Measurements from ENCODE around the gene YIF1A. TPM values are rescaled to one million over a fixed set of nuclear protein-coding genes. Genes with fewer than 3 reads are reported as not detected.
A peak's percentile ranks its signal among the peaks of the same experiment; 100 is the strongest.

YIF1A gene
- total and polyA plus RNA-seq, 4 donors: 93.0 to 136 (median 117) TPM

GRCh38 chr11:66336234-66337102 lies 47.5 kb upstream of the YIF1A start, which contains the start of gene RIN1:
TSS of gene RIN1 (minus strand) at chr11:66336434. CDS start at chr11:66336402, 32 bp downstream.
- H3K27ac ChIP-seq (ENCODE audit: low read depth in 1 of 2, low read length in 2 of 2): peak within 1 kb of the TSS; percentile 51 to 63
- no peaks in the 10 kb centered on the region for H3K9me3 ChIP-seq (ENCODE audit: control insufficient read depth in 4 of 4, low read length in 3 of 4)
- H3K27me3 ChIP-seq (ENCODE audit: control insufficient read depth in 4 of 4, insufficient read depth in 4 of 4, low read length in 3 of 4): no peaks in the 10 kb centered on the region
- H3K4me3 ChIP-seq (ENCODE audit: low read depth in 1 of 3, low read length in 3 of 3): peak within 1 kb of the TSS in 2 of 3 donors; percentile 28 to 32
- H3K4me1 ChIP-seq (ENCODE audit: control insufficient read depth in 4 of 4, insufficient read depth in 4 of 4, low read length in 3 of 4): peaks cover 4 to 16% (median 8%) of the 10 kb centered on the region in 4 donors
- 22% methylated on average over 22 of the region's 22 CpGs for WGBS
- DNase-seq (ENCODE audit: low spot score): no peak
- TF ChIP-seq SP1 (IDR thresholded peaks at IDR 0.05): no peak
- no peak for TF ChIP-seq HNF4G (IDR thresholded peaks at IDR 0.05)
- TF ChIP-seq YY1 (IDR thresholded peaks at IDR 0.05): no peak
- TF ChIP-seq RAD21 (IDR thresholded peaks at IDR 0.05): peak; percentile 72 to 78
- TF ChIP-seq EGR1 (IDR thresholded peaks at IDR 0.05; ENCODE audit: low read depth in 2 of 2): peak in 1 of 2 donors; percentile 37
- no peak for TF ChIP-seq HNF4A (conservative IDR thresholded peaks at IDR 0.05)
- peak; percentile 36 for TF ChIP-seq CTCF (IDR thresholded peaks at IDR 0.05; ENCODE audit: low read depth, low read length, missing input control)
- TF ChIP-seq FOXA1 (IDR thresholded peaks at IDR 0.05): no peak
- no peak for TF ChIP-seq FOXA2 (IDR thresholded peaks at IDR 0.05)
- no peak for TF ChIP-seq ZBTB33 (IDR thresholded peaks at IDR 0.05)
- TF ChIP-seq MAX (IDR thresholded peaks at IDR 0.05): no peak
- no peak for TF ChIP-seq RXRA (IDR thresholded peaks at IDR 0.05)
- peak; percentile 38 for TF ChIP-seq NR2F2 (IDR thresholded peaks at IDR 0.05)
- TF ChIP-seq REST (IDR thresholded peaks at IDR 0.05): no peak
- TF ChIP-seq ATF3 (IDR thresholded peaks at IDR 0.05): no peak
- TF ChIP-seq TAF1 (conservative IDR thresholded peaks at IDR 0.05): no peak
- TF ChIP-seq GABPA (IDR thresholded peaks at IDR 0.05 in 1 of 2, conservative IDR thresholded peaks at IDR 0.05 in 1 of 2): no peak
- peak in 1 of 2 donors; percentile 66 for TF ChIP-seq JUND (IDR thresholded peaks at IDR 0.05)
- peaks cover 6 to 29% (median 15%) of the 10 kb centered on the region in 4 donors for H3K36me3 ChIP-seq (ENCODE audit: control insufficient read depth in 4 of 4, insufficient read depth in 3 of 4, low read depth in 1 of 4, low read length in 3 of 4)
- H3K9ac ChIP-seq (ENCODE audit: low read depth in 1 of 2, low read length in 2 of 2): no peak within 1 kb of the TSS
